Loucy (cell line): ENCODE results near the gene CDKN2B-AS1.

Experiments used
- H2AFZ ChIP-seq: fragments of 200-600 bp; sonication (generic); 2 replicates; pipeline ENCODE4 v1.6.0; 2016; ENCODE audit warnings: antibody characterized with exemption, mild to moderate bottlenecking, low read length, moderate library complexity
- H3F3A ChIP-seq: fragments of 200-600 bp; 2 replicates; pipeline ENCODE4 v1.6.0; 2016; ENCODE audit warnings: antibody characterized with exemption, low read depth, mild to moderate bottlenecking
- H3K27me3 ChIP-seq: fragments of 200-600 bp; sonication (generic); 2 replicates; pipeline ENCODE4 v1.6.1; 2014; ENCODE audit warnings: low read length, mild to moderate bottlenecking; ENCODE audit not compliant: insufficient read depth, poor library complexity, severe bottlenecking
- H3K36me3 ChIP-seq: fragments of 200-600 bp; sonication (generic); 2 replicates; pipeline ENCODE4 v1.6.1; 2016; ENCODE audit warnings: low read length; ENCODE audit not compliant: insufficient read depth
- H3K4me1 ChIP-seq: fragments of 200-600 bp; sonication (generic); 2 replicates; pipeline ENCODE4 v1.5.1; 2014; ENCODE audit warnings: low read length, mild to moderate bottlenecking; ENCODE audit not compliant: insufficient read depth, poor library complexity, severe bottlenecking
- H3K4me2 ChIP-seq: fragments of 200-600 bp; sonication (generic); 2 replicates; pipeline ENCODE4 v1.6.0; 2014; ENCODE audit warnings: antibody characterized with exemption, low read length, low read depth, mild to moderate bottlenecking; ENCODE audit not compliant: poor library complexity, severe bottlenecking
- H3K4me3 ChIP-seq: fragments of 200-600 bp; sonication (generic); 2 replicates; pipeline ENCODE4 v1.5.1; 2014; ENCODE audit warnings: low read length, mild to moderate bottlenecking, mixed read lengths; ENCODE audit not compliant: poor library complexity, severe bottlenecking
- H3K79me2 ChIP-seq: fragments of 200-600 bp; sonication (generic); 2 replicates; pipeline ENCODE4 v1.6.1; 2014; ENCODE audit warnings: low read length; ENCODE audit not compliant: insufficient read depth
- H3K9ac ChIP-seq: fragments of 200-600 bp; sonication (generic); 2 replicates; pipeline ENCODE4 v1.6.0; 2014; ENCODE audit warnings: mild to moderate bottlenecking, low read depth, low read length, moderate library complexity; ENCODE audit not compliant: poor library complexity, severe bottlenecking
- H3K9me2 ChIP-seq: fragments of 200-600 bp; sonication (generic); replicated peaks from 2 replicates; pipeline ENCODE4 v1.6.1; 2016; ENCODE audit warnings: low read depth, low read length, mixed read lengths
- H3K9me3 ChIP-seq: fragments of 200-600 bp; sonication (generic); 2 replicates; pipeline ENCODE4 v1.6.1; 2014; ENCODE audit warnings: mild to moderate bottlenecking, antibody characterized with exemption, low read length, low read depth; ENCODE audit not compliant: insufficient read depth
- H4K20me1 ChIP-seq: fragments of 200-600 bp; sonication (generic); 2 replicates; pipeline ENCODE4 v1.6.0; 2014; ENCODE audit warnings: antibody characterized with exemption, low read length, mild to moderate bottlenecking; ENCODE audit not compliant: insufficient read depth, poor library complexity, severe bottlenecking
- EZH2phosphoT487 ChIP-seq: fragments of 200-600 bp; IDR thresholded peaks from 2 replicates; pipeline ENCODE4 v1.6.1; 2018; ENCODE audit warnings: antibody characterized with exemption, mild to moderate bottlenecking, moderate library complexity, borderline replicate concordance
- TF ChIP-seq, protein P1 (sequence below): fragments of 200-600 bp; sonication (generic); conservative IDR thresholded peaks from 2 replicates; pipeline ENCODE4 v1.5.1; 2014; ENCODE audit warnings: mild to moderate bottlenecking, antibody characterized with exemption, low read length

The CDKN2B-AS1 gene

DNA sequence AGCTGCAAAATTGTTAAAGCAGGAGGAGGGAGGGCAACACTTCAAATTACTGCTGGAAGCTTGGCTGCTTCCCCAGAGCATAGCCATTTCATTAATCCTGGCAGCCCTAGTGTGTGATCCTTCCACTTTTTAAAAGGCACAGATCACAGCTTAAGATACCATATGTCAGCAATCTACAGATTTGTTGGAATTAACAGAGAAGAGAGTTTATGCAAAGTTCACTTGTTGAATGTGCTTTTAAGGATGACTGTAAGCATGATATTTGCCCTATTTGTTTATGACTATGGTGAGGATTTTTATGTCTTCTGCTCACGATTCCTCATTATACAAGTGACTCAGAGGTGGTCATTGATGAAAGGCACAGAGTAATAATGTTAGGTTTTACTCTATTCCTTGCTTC is 170.6 kb downstream of the CDKN2B-AS1 start:
- no peaks in the 10 kb centered on the region for H4K20me1 ChIP-seq
- no peaks in the 10 kb centered on the region for H3K9me3 ChIP-seq
- H3K9me2 ChIP-seq: no peaks in the 10 kb centered on the region
- no peaks in the 10 kb centered on the region for H3F3A ChIP-seq
- H3K4me2 ChIP-seq: no peak overlapping the region
- H3K4me1 ChIP-seq: no peaks in the 10 kb centered on the region
- no peaks in the 10 kb centered on the region for H3K27me3 ChIP-seq
- H2AFZ ChIP-seq: no peak overlapping the region
- TF ChIP-seq, protein P1, sequence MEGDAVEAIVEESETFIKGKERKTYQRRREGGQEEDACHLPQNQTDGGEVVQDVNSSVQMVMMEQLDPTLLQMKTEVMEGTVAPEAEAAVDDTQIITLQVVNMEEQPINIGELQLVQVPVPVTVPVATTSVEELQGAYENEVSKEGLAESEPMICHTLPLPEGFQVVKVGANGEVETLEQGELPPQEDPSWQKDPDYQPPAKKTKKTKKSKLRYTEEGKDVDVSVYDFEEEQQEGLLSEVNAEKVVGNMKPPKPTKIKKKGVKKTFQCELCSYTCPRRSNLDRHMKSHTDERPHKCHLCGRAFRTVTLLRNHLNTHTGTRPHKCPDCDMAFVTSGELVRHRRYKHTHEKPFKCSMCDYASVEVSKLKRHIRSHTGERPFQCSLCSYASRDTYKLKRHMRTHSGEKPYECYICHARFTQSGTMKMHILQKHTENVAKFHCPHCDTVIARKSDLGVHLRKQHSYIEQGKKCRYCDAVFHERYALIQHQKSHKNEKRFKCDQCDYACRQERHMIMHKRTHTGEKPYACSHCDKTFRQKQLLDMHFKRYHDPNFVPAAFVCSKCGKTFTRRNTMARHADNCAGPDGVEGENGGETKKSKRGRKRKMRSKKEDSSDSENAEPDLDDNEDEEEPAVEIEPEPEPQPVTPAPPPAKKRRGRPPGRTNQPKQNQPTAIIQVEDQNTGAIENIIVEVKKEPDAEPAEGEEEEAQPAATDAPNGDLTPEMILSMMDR: no peak
- TF ChIP-seq EZH2phosphoT487: no peak
- H3K79me2 ChIP-seq: no peaks in the 10 kb centered on the region
- H3K36me3 ChIP-seq: no peaks in the 10 kb centered on the region
- H3K4me3 ChIP-seq: no peak overlapping the region
- H3K9ac ChIP-seq: no peak overlapping the region

DNA sequence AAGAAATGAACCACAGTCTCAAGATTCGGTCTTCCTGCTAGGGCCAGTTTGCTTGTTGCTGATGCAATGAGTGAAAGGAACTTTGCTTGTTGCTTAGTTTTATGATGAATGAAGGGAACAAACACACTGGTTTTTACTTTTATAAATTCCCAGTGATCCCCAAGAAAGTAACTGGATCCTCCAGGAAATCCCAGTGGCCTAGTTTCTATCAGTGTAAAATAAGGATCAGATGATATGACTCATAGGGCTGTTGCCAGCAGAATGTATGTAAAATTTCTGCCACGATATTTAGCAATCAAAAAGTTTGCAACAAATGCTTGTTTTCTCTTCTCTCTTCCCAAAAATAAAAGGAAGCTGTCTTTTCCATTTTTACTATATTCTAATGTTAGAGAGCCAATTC is 174.7 kb downstream of the CDKN2B-AS1 start:
- Histone ChIP-seq H3K9me3 (no peaks in the 10 kb centered on the region), H3K79me2 (no peaks in the 10 kb centered on the region), H3K9ac (no peak overlapping the region), H2AFZ (no peak overlapping the region), H3K4me3 (no peak overlapping the region), H3F3A (no peaks in the 10 kb centered on the region), H4K20me1 (no peaks in the 10 kb centered on the region), H3K9me2 (no peaks in the 10 kb centered on the region), H3K4me2 (no peak overlapping the region), H3K36me3 (no peaks in the 10 kb centered on the region), H3K27me3 (no peaks in the 10 kb centered on the region), H3K4me1 (no peaks in the 10 kb centered on the region)
- TF ChIP-seq EZH2phosphoT487: no peak
- TF ChIP-seq, protein P1: no peak

DNA sequence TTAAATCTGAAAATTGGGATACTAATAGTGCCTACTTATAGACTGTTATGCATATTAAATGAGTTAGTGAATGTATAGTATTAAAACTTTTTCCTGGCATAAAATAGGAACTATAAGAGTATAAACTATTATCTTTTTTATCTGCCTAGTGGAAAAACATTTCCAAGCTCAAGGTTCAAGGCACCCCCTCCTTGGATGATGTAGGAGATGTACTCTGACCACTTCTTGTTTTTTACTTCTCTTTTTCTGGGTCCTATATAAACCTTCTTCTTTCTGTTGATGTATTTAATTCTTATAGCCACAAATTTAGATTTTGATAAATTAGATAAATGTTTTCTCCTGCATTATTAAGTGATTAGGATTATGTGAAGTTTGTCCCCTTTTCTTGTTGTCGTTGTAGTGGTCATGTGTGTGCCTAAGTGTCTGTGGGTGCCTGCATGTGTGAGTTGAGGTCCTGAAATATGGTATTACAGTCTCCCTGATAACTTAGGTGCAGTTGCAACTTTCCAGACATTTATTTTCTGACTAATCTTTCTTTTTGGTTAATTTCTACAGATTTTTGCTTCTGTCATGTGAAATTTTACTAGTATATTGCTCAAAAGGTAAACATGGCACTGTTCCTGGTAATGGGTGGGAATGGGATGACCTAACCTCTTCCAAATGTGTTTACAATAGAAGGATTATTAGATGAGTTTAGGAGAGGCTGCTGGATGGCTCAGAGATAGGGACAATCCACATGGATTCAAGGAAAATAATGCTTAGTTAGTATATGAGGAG is 175.3 kb downstream of the CDKN2B-AS1 start:
- no peaks in the 10 kb centered on the region for H4K20me1 ChIP-seq
- H3K4me2 ChIP-seq: no peak overlapping the region
- no peaks in the 10 kb centered on the region for H3K27me3 ChIP-seq
- H3K9me2 ChIP-seq: no peaks in the 10 kb centered on the region
- no peak overlapping the region for H3K4me3 ChIP-seq
- no peaks in the 10 kb centered on the region for H3F3A ChIP-seq
- no peaks in the 10 kb centered on the region for H3K4me1 ChIP-seq
- no peaks in the 10 kb centered on the region for H3K36me3 ChIP-seq
- H3K9ac ChIP-seq: no peak overlapping the region
- no peak overlapping the region for H2AFZ ChIP-seq
- H3K79me2 ChIP-seq: no peaks in the 10 kb centered on the region
- no peaks in the 10 kb centered on the region for H3K9me3 ChIP-seq
- no peak for TF ChIP-seq EZH2phosphoT487
